ENCODE data around the gene CDHR2. TPM values are rescaled to one million over a fixed set of nuclear protein-coding genes. Genes with fewer than 3 reads are reported as not detected.

CDHR2 gene
- total and polyA plus RNA-seq, 11 donors: 0.07 to 0.67 (median 0.35) TPM; not detected in 6

DNA sequence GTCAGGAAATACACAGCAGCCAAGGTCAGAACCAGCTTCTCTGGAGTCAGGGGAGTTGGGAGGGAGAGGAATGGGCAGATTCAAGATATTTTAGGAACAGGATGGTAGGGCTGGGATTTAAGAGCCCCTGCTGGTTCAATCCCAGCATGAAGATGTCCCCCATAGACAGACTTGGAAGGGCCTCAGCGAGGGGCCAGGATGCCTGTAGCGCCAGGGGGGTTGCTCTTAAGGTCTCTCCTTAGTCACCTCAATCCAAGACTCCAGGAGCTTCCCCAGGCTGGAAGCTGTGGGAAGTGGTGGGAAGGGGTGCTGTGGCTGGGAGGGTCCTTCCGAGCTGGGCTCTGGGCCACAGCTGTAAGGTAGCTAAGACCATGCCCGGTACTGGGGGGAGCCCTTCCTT, 90.1 kb downstream of the CDHR2 start:
- H3K27ac ChIP-seq: no peak overlapping the region
- ATAC-seq: no peak
- WGBS, 4 donors: 37 to 57% (median 47%) methylated on average over 2 to 4 of the region's 4 CpGs
- H3K9me3 ChIP-seq: no peaks in the 10 kb centered on the region
- TF ChIP-seq, protein P1, sequence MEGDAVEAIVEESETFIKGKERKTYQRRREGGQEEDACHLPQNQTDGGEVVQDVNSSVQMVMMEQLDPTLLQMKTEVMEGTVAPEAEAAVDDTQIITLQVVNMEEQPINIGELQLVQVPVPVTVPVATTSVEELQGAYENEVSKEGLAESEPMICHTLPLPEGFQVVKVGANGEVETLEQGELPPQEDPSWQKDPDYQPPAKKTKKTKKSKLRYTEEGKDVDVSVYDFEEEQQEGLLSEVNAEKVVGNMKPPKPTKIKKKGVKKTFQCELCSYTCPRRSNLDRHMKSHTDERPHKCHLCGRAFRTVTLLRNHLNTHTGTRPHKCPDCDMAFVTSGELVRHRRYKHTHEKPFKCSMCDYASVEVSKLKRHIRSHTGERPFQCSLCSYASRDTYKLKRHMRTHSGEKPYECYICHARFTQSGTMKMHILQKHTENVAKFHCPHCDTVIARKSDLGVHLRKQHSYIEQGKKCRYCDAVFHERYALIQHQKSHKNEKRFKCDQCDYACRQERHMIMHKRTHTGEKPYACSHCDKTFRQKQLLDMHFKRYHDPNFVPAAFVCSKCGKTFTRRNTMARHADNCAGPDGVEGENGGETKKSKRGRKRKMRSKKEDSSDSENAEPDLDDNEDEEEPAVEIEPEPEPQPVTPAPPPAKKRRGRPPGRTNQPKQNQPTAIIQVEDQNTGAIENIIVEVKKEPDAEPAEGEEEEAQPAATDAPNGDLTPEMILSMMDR (IDR thresholded peaks at IDR 0.05): no peak
- TF ChIP-seq POLR2A (IDR thresholded peaks at IDR 0.05): no peak
- H3K4me1 ChIP-seq: peaks cover 0 to 11% (median 0%) of the 10 kb centered on the region in 12 donors
- H3K27me3 ChIP-seq: peaks cover 0 to 12% (median 0%) of the 10 kb centered on the region in 9 donors
- H3K36me3 ChIP-seq: no peaks in the 10 kb centered on the region
- intact Hi-C loops (cut with DNase I): no loop called here
- H3K4me3 ChIP-seq: no peak overlapping the region
- DNase-seq: peak in 1 of 5 donors; percentile 12

- Histone ChIP-seq H3K4me1 (peaks cover 0 to 11% (median 0%) of the 10 kb centered on the region in 12 donors), H3K4me3 (no peak overlapping the region), H3K27me3 (peaks cover 0 to 7% (median 0%) of the 10 kb centered on the region in 9 donors), H3K36me3 (no peaks in the 10 kb centered on the region), H3K27ac (peak overlapping the region in 1 of 12 donors; percentile 12), H3K9me3 (no peaks in the 10 kb centered on the region)
- no peak for TF ChIP-seq POLR2A (IDR thresholded peaks at IDR 0.05)
- TF ChIP-seq, protein P1 (IDR thresholded peaks at IDR 0.05): no peak
- WGBS, 4 donors: 10 to 28% (median 19%) methylated on average over 4 of the region's 4 CpGs
- ATAC-seq (peak; percentile 76 to 97 (median 81)), DNase-seq (peak; percentile 60 to 88 (median 68))
- intact Hi-C loops (cut with DNase I): loop anchor here in 6 of 10 donors (5.0 to 10.0 kb wide), 3 partner anchors 63 to 275 kb away; partner anchors contain the start of genes ARL10 (in 1 of the 6) and KIAA1191 (in 1 of the 6)
Measured at GRCh38 chr5:176639981-176640380, 90.8 kb downstream of the CDHR2 start.

DNA sequence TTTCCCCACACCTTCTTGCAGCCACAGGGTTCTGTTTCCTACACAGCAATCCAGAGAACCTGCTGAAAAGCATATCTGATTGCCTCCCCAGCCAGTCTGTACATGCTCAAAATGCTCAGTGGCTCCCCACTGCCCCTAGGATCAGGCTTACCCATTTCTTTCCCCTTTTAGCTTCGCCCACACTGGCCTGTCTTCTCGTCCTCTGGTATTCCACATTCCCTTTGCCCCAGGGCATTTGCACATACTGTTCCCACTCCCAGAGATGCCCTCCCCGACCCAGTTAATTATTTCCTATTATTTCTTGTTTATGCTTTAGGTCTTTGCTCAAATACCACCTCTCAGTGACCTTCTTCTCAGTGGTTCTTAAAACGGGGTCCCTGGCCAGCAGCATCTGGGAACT, 91.5 kb downstream of the CDHR2 start:
- ATAC-seq (no peak), DNase-seq (peak in 1 of 5 donors; percentile 13)
- Histone ChIP-seq H3K27ac (peak overlapping the region in 1 of 12 donors; percentile 12), H3K4me1 (peaks cover 0 to 11% (median 0%) of the 10 kb centered on the region in 12 donors), H3K36me3 (no peaks in the 10 kb centered on the region), H3K27me3 (peaks cover 0 to under 1% (median 0%) of the 10 kb centered on the region in 9 donors), H3K9me3 (no peaks in the 10 kb centered on the region), H3K4me3 (no peak overlapping the region)
- 81 to 84% (median 83%) methylated on average over 4 of the region's 4 CpGs for WGBS, 4 donors
- intact Hi-C loops (cut with DNase I): loop anchor here in 6 of 10 donors (5.0 to 10.0 kb wide), 3 partner anchors 63 to 276 kb away; partner anchors contain the start of genes ARL10 (in 1 of the 6) and KIAA1191 (in 1 of the 6)
- TF ChIP-seq, protein P1 (IDR thresholded peaks at IDR 0.05): no peak
- no peak for TF ChIP-seq POLR2A (IDR thresholded peaks at IDR 0.05)

DNA sequence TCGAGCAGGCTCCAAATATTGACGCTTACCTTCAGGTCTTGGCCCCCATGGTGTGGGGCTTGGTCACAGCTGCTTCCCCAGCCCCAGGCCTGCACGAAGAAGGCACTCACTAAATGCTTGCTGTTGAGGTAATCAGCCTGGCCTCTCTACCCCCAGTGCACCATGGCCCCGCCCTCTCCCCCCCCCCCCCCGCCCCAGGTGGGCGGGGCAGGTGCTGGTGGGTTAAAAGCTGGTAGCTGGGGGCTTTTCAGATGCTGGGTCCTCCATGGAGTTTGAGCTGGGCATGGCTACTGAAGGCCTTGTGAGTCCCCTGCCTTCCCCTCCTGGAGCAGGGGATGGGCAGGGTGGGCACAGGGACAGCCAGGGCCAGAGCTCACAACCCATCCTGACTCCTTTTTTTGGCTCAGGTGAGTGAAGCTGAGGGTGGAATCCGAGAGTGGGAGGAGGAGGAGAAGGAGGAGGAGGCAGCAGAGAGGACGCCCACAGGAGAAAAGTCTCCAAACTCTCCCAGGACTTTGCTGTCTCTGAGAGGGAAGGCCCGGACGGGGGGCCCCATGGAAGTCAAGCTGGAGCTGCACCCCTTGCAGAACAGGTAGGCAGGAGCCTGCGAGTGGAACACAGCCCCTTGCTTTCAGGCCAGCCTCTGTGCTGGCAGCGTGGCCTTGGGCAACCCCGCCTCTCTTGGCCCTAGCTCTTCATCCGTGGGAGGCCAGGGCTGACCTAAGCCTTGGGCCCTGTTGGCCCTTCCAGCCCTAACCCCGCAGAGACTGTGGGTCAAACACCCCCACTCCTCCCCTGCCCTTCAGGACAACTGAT, 93.7 kb downstream of the CDHR2 start:
- no peaks in the 10 kb centered on the region for H3K9me3 ChIP-seq
- H3K27ac ChIP-seq: no peak overlapping the region
- H3K27me3 ChIP-seq: no peaks in the 10 kb centered on the region
- no peak overlapping the region for H3K4me3 ChIP-seq
- DNase-seq: peak in 1 of 5 donors; percentile 18
- ATAC-seq: no peak
- intact Hi-C loops (cut with DNase I): loop anchor here in 6 of 10 donors (5.0 to 10.0 kb wide), 3 partner anchors 66 to 278 kb away; partner anchors contain the start of genes ARL10 (in 1 of the 6) and KIAA1191 (in 1 of the 6)
- TF ChIP-seq, protein P1 (IDR thresholded peaks at IDR 0.05): no peak
- TF ChIP-seq POLR2A (IDR thresholded peaks at IDR 0.05): no peak
- peaks cover 0 to 19% (median 7%) of the 10 kb centered on the region in 12 donors for H3K4me1 ChIP-seq
- H3K36me3 ChIP-seq: no peaks in the 10 kb centered on the region
- 54 to 76% (median 64%) methylated on average over 11 to 15 of the region's 15 CpGs for WGBS, 4 donors

All from heart left ventricle (tissue), 16 donors.